ENCODE measurements around the gene IFNAR1. TPM values are rescaled to one million over a fixed set of nuclear protein-coding genes. Genes with fewer than 3 reads are reported as not detected.

The IFNAR1 gene
- total and polyA plus RNA-seq, 2 donors (not counting 1 experiment from before 2014, with no cell fraction given): 17.5 to 23.1 TPM

- Histone ChIP-seq H3K4me2 (ENCODE audit: extremely low read depth, insufficient read depth, low read length) (no peak overlapping the region), H3K79me2 (ENCODE audit: control insufficient read depth, insufficient read depth, low read length) (no peaks in the 10 kb centered on the region), H3K9ac (ENCODE audit: insufficient read depth, low read length) (no peak overlapping the region), H2AFZ (ENCODE audit: low read length) (no peak overlapping the region), H4K20me1 (ENCODE audit: control insufficient read depth, extremely low read depth, insufficient read depth, low read length) (no peaks in the 10 kb centered on the region), H3K4me3 (replicated peaks in 1 of 4; ENCODE audit: control extremely low read depth in 1 of 4, insufficient read depth in 1 of 4, low read depth in 3 of 4, low read length in 4 of 4) (no peak overlapping the region), H3K27me3 (ENCODE audit: control insufficient read depth, insufficient read depth, low read length) (no peaks in the 10 kb centered on the region), H3K9me3 (ENCODE audit: control insufficient read depth, insufficient read depth, low read depth, low read length) (no peaks in the 10 kb centered on the region), H3K36me3 (ENCODE audit: control insufficient read depth, insufficient read depth, low read length) (no peaks in the 10 kb centered on the region), H3K4me1 (ENCODE audit: control insufficient read depth, extremely low read depth, insufficient read depth, low read length) (no peaks in the 10 kb centered on the region), H3K27ac (ENCODE audit: insufficient read depth, low read length) (no peak overlapping the region)
- TF ChIP-seq EZH2 (IDR thresholded peaks at IDR 0.05; ENCODE audit: low read length, missing control alignments): no peak
- TF ChIP-seq CTCF (conservative IDR thresholded peaks at IDR 0.05 in 1 of 2, IDR thresholded peaks at IDR 0.05 in 1 of 2; ENCODE audit: low read depth in 1 of 2, low read length in 2 of 2): no peak
- no peak for DNase-seq (ENCODE audit: low read depth in 2 of 2)
Observed at GRCh38 chr21:33350676-33351075, 25.9 kb downstream of the IFNAR1 start.

- Histone ChIP-seq H4K20me1 (ENCODE audit: control insufficient read depth, extremely low read depth, insufficient read depth, low read length) (no peaks in the 10 kb centered on the region), H3K79me2 (ENCODE audit: control insufficient read depth, insufficient read depth, low read length) (no peaks in the 10 kb centered on the region), H3K4me2 (ENCODE audit: extremely low read depth, insufficient read depth, low read length) (no peak overlapping the region), H3K9ac (ENCODE audit: insufficient read depth, low read length) (no peak overlapping the region), H3K4me1 (ENCODE audit: control insufficient read depth, extremely low read depth, insufficient read depth, low read length) (no peaks in the 10 kb centered on the region), H3K4me3 (replicated peaks in 1 of 4; ENCODE audit: control extremely low read depth in 1 of 4, insufficient read depth in 1 of 4, low read depth in 3 of 4, low read length in 4 of 4) (no peak overlapping the region), H2AFZ (ENCODE audit: low read length) (no peak overlapping the region), H3K36me3 (ENCODE audit: control insufficient read depth, insufficient read depth, low read length) (peaks cover 2% of the 10 kb centered on the region), H3K27ac (ENCODE audit: insufficient read depth, low read length) (no peak overlapping the region), H3K9me3 (ENCODE audit: control insufficient read depth, insufficient read depth, low read depth, low read length) (no peaks in the 10 kb centered on the region), H3K27me3 (ENCODE audit: control insufficient read depth, insufficient read depth, low read length) (no peaks in the 10 kb centered on the region)
- no peak for DNase-seq (ENCODE audit: low read depth in 2 of 2)
- no peak for TF ChIP-seq EZH2 (IDR thresholded peaks at IDR 0.05; ENCODE audit: low read length, missing control alignments)
- no peak for TF ChIP-seq CTCF (conservative IDR thresholded peaks at IDR 0.05 in 1 of 2, IDR thresholded peaks at IDR 0.05 in 1 of 2; ENCODE audit: low read depth in 1 of 2, low read length in 2 of 2)
Observed at GRCh38 chr21:33355355-33355754, 30.6 kb downstream of the IFNAR1 start.

GRCh38 chr21:33355996-33356395 lies 31.2 kb downstream of the IFNAR1 start:
- H3K79me2 ChIP-seq (ENCODE audit: control insufficient read depth, insufficient read depth, low read length): no peaks in the 10 kb centered on the region
- no peak for TF ChIP-seq EZH2 (IDR thresholded peaks at IDR 0.05; ENCODE audit: low read length, missing control alignments)
- TF ChIP-seq CTCF (conservative IDR thresholded peaks at IDR 0.05 in 1 of 2, IDR thresholded peaks at IDR 0.05 in 1 of 2; ENCODE audit: low read depth in 1 of 2, low read length in 2 of 2): no peak
- H4K20me1 ChIP-seq (ENCODE audit: control insufficient read depth, extremely low read depth, insufficient read depth, low read length): no peaks in the 10 kb centered on the region
- peaks cover 2% of the 10 kb centered on the region for H3K4me1 ChIP-seq (ENCODE audit: control insufficient read depth, extremely low read depth, insufficient read depth, low read length)
- H3K27me3 ChIP-seq (ENCODE audit: control insufficient read depth, insufficient read depth, low read length): no peaks in the 10 kb centered on the region
- H2AFZ ChIP-seq (ENCODE audit: low read length): no peak overlapping the region
- no peak overlapping the region for H3K27ac ChIP-seq (ENCODE audit: insufficient read depth, low read length)
- no peak overlapping the region for H3K4me3 ChIP-seq (replicated peaks in 1 of 4; ENCODE audit: control extremely low read depth in 1 of 4, insufficient read depth in 1 of 4, low read depth in 3 of 4, low read length in 4 of 4)
- no peak overlapping the region for H3K9ac ChIP-seq (ENCODE audit: insufficient read depth, low read length)
- no peak overlapping the region for H3K4me2 ChIP-seq (ENCODE audit: extremely low read depth, insufficient read depth, low read length)
- H3K36me3 ChIP-seq (ENCODE audit: control insufficient read depth, insufficient read depth, low read length): peaks cover 2% of the 10 kb centered on the region
- no peak for DNase-seq (ENCODE audit: low read depth in 2 of 2)
- no peaks in the 10 kb centered on the region for H3K9me3 ChIP-seq (ENCODE audit: control insufficient read depth, insufficient read depth, low read depth, low read length)

Measured in fibroblast of lung (primary cell).